Fibroblast of peridontal ligament (primary cell): ENCODE measurements around the gene TBX18.
A peak's percentile ranks its signal among the peaks of the same experiment; 100 is the strongest.

Experiments used
- DNase-seq: peaks from one replicate; pipeline ENCODE4 v3.0.0-alpha.2; 2010; ENCODE audit errors: extremely low read depth

The TBX18 gene

DNA sequence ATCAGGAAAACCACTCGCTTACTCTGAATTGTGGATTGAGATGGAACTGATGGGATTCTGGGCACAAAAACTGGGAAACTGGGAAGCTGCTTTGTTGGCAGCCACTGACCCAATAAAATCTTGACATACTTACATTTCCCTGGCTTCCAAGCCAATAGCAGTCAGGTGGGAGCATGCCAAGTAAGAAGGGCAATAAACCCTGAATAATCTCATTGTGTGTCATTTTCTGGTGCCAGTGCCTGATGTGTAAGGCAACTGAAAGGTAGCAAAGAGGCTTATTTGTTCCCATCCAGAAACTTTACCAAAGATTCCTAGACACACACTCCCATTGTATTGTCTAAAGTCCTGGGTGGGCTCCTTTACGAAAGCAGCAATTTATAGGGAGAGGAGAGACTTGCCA is 93.2 kb downstream of the TBX18 start:
- DNase-seq: no peak

DNA sequence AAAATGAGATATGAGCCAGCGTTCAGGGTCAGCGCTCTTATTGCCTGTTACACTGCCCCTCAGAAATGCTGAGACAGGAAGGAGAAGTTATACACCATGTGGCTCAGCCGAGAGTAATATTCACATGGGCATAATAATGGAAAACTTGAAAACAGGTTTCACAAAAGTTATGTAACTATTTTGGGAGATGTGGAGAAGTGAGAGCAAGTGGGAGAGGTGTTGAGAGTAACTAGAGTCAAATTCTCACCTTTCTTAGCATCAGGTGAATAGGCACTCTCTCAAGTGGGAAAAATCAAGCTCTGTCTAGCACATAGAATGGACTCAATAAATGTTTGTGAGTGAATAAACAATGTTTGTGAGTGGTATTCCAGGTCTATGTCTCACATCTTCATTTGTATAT is 94.5 kb downstream of the TBX18 start:
- DNase-seq: no peak

DNA sequence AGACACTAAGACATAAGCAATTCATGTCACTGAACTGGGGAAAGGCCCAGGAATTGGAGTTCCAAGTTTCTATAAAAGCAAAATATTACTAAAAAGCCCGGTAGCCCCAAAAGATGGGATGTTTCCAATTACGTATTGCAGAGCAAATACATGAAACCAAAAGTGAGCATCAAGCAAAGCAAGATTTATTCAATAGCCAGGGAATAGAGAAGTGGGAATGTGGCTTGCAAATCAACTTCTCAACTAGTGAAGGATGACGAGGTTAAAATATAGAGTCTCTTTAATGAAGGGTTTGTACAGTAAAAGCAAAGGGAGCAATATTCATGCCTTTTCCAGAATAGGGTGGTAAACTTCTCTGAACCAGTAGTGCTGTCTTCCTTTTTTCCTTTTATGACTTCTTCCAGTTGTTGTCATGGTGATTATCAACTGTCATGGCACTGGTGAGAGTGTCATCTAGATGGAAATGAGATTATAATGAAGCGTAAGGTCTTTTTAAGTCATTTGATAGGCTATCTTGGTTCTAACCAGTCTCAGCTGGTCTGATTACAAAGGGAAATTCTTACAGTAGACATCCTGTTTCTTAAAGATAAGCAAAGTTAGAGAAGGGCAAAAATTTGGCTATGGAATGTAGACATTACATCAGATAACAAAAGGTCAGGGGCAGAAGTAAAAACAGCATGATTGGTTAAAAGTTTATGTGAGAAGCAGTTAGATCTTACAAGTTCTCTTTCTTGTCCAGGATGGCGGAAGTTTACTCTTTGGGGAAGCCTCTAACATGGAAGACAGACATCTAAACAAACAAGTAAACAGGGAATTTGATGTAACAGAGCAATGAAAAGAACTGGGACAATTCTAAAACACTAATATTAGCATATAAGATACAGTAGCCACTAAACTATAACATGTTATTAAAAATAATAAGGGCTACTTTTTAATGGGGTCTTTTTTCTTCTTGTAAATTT is 96.9 kb downstream of the TBX18 start:
- DNase-seq: no peak

DNA sequence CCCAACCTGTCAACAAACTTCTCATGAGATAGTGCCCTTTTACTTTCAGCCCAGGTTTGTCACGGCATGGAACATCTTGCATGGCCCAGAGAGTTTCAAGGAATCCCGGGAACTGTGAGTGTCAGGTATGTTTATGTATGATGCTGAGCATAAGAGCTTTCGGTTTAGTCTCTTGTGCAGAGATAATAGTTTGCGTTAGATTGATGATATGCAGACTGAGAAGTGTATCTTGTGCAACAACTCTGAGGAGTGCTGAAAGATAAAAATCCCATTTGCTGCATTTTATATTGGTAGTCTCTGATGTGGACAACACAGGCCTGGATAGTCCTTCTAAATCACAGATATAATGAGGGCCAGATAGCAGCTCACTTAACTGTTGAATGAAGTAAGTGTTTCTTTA is 99.0 kb downstream of the TBX18 start:
- no peak for DNase-seq

DNA sequence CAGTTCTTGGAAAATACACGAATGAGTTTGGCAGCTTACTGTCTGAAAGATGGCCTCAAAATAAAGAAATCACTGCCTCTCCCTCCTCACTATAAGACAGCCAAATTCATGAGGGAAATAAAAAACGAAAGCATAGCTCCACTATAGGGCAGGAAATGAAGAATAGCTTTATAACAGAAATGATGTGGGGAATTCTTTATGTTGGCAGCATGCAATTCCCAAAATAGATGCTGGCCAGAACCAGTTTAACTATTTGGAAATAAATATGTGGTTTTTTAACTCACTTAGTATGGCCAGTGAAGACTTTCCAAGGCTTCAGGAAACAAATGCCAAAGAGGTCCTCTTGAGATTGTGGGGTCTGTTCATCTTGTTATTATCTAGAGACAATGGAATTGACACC is 100.5 kb downstream of the TBX18 start:
- no peak for DNase-seq

DNA sequence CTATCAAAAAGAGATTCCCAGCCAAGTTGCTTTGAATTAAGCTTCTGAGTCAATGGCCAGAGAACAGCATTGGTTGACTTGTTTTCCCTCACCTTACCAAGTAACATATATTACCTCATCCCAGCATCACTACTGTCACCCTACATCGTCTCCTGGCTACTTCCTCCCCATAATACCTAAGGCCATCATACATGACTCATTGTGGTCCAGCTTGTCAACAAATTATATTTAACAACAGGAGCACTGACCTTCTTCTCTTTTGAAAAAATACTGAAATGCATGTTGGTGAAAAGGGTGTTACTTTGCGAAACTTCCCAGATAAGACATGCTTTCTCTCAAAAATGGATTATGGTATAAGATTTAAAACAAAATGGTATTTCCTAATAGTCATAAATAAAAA is 106.9 kb downstream of the TBX18 start:
- no peak for DNase-seq

DNA sequence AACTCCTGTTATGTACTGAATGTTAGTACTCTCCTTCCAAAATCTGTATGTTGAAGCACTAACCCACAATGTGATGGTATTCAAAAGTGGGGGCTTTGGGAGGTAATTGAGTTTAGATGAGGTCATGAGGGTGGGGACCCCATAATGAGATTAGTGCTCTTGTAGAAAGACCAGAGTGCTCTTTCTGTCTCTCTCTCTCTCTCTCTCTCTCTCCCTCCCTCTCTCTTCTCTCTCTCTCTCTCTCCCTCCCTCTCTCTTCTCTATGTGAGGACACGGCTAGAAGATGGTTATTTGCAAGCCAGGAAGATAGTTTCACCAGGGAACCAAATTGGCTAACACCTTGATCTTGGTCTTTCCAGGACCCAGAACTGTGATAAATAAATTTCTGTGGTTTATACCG is 107.4 kb downstream of the TBX18 start:
- DNase-seq: no peak

DNA sequence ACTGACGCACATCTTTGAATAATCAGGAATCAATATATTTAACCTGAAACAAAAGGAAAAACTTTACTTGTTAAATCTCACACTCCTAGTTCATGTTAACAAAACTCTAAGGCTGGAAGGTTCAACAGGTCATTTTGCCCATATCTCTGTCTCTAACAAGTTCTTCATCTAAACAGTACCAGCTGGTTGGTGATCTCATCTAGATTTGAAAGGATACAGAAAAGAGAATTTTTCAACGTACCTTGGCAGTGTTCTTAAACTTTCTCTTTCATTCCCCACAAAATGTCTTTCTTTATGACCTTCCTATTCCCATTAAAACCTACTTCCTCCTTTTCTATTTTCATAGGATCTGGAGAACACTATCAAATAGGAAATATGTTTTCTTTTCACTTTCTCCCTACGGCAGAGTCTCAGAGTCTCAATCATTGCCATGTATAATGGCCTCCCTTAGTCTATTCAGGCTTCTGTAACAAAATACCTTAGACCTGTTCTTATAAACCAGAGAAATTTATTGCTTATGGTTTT is 111.3 kb downstream of the TBX18 start:
- DNase-seq: no peak

DNA sequence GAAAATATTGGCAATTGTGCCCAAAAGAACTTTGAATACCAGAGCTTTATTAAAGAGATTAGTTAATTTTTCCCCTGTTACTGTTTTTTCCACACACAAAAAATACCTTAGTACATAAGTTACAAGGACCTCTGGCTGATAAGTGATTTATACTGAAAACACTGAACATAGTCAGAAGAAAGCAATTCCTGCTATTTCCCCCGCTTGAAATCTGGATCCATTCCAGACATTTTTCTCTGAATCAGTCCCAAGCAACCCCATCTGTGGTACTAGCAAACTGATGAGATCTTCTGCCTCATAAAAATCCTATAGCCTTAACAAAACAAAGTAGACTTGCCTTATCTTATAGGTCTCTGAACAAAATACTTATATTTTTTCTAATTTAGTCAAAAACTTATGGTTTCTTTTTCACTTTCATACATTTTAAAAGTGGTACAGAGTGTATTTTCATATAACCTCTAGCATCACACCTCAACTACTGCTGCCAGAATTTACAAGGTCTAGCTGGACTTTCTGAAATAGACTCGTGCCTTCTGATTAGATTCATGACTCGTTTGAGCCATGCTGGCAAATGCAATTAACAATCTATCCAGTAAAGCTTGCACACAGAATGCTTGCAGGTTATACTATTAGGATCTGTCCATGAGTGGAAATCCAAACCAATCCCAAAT is 111.9 kb downstream of the TBX18 start:
- peak; percentile 90 for DNase-seq

DNA sequence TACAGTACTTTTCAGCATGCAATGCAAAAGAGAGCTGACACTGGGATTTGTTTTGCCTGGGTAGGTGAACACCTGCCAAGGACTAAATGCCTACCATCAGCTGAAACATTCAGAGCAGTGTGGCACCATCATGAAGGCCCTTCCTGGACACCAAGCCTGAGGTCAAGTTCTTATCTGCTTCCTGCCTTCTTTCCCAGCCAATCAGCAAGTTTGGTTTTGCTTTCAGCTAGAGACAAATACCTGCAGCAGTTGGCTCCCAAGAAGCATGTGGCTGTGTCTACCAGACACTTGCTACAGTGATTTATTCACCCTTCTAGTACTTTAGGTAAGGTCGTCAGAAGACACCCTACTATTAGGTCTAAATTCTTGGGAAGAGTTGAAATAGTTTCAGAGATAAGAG is 112.8 kb downstream of the TBX18 start:
- no peak for DNase-seq

DNA sequence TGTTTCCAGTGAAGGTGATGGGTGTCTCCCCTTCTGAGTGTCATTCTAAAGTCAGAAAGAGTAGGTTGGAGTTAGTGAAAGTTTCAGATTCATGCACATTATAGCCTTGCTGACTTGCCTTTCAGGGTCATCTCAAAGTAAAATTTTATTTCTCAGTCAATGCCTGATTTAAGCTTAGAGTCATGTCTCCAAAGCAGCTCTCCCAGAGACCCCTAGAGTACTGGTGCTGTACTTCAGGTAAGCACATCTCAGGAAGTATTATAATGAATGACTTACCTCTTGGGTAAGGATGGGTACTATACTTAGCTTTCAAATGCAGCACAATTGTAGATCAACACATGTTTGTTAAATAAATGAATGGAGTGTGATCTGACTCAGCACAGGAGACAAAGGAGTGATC is 116.0 kb downstream of the TBX18 start:
- DNase-seq: no peak

DNA sequence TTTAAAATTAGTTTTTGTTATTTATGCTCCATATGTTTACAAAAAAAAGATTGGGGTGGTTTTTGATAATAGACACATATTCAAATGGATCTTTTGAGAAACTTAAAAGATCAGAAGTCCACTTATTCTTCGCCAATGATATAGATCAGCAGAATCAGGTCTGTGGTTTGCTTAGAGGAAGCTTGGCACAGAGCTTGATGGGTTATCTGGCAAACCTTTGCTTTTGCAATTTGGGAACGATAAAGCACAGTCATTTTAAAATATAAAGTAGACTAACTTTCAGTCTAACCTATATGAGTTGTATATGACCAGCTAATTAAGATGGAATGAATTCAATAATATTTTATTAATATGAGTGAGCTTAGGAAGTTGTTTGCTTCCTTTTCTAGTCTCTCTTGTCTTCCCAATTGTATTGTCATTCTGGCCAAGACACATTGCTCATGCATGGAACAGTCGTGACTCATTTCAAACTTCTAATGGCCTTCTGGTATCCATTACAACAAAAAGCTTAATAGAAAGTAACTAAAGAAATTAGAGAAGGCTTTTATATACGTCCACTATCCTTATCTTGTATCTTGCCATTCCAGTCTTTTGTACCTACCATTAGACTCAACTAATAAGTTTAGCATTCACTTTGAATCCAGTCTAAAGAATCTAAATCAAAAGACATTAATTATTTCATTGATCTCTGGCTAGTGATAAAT is 118.7 kb downstream of the TBX18 start:
- DNase-seq: peak; percentile 66

DNA sequence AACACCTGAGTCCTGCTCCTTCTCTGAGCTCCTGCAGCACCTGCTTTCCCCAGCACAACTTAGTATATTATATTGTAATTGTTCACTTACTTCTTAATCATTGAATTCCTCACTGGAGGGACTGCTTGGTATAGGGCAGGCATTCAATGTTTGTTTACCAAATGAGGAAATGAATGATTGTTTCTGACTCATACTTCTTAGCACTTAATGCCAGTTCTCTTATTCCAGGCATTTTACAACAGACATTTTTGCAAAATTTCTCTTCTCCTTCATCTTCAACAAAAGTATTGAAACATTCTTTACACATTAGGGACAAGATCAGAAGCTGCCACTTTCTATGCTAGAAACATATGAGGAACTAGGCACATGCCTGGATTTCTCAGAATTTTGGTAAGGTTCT is 119.4 kb downstream of the TBX18 start:
- peak; percentile 56 for DNase-seq

DNA sequence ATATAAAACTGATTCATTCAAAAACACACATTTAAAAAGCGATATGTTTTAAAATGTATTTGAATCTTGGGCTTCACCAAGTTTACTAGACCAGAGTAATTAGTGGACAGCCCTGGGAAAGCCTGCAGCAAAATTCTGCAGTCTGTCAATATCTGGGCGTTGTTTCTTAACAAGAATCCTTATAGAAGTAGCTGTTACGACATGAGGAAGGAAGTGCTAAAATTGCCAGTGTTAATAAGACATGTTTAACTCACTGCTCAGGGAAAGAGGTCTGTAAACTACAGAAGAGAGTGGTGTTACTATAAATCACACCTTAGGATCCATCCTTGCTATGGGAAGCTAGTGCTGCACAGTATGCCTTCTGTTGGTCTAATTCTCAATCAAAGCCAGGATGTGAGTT is 120.6 kb downstream of the TBX18 start:
- DNase-seq: no peak

DNA sequence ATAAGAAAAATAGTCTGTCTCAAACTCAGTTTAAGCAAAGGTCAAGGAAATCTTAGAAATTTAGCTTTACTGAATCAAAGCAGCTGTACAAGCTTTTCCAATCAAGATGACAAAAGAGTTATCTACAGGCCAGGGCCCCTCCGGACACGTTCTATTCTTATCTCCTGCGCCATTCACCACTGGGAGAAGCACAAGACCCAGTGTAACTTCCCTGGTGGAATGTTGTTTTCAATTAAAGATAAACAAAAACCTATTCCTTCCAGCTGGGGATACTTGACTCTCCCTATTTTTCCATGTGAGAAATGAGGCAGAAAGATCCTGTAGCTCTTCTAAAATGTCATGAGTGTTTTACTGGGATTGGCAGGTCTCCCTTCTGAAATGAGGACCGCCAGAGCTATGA is 123.3 kb downstream of the TBX18 start:
- DNase-seq: no peak

DNA sequence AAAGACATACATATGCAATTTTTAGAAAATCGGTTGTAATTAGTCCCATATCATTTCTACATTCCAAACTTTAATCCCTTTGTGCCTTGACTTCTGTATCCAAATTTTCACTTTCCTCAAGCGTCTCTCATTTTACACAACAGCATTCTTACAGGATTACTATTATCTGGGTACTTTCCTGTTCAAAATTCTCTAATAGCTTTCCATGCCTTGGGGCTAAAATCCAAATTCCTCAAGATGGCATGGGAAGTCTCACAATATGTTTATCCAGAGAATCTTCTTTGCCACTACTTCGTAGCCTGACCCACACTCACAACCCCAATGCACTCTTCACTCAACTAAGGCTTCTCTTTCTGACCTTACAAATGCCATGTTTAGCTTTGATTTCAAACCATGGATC is 125.0 kb downstream of the TBX18 start:
- DNase-seq: no peak

DNA sequence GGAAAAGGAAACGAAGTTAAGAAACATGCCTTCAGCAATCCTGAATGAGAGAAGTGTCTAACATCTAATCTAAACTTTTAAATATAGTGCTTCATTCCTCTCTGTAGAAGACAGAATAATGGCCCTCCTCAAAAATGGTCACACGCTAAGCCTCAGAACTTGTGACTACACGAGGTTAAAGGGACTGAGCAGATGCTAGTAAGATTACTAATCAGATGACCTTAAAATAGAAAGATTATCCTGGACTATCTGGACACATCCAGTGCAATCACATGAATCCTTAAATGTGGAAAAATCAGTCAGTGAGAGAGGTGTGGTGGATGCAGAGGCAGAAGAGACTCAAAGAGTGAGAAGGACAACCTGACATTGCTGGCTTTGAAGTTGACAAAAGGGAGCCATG is 126.1 kb downstream of the TBX18 start:
- DNase-seq: no peak
